Lower leg skin (tissue), 3 donors: Measurements from ENCODE around the gene CAB39.

Source experiments
- CTCF ChIP-seq, 3 donors: fragments of 450-650 bp; IDR thresholded peaks; one replicate each; pipeline ENCODE4 v1.5.1; 2016; ENCODE audit warnings: antibody characterized with exemption in 3 of 3, mild to moderate bottlenecking in 3 of 3, moderate library complexity in 2 of 3
- POLR2A ChIP-seq, 2 donors: fragments of 450-650 bp; IDR thresholded peaks; one replicate each; pipeline ENCODE4 v1.6.1; 2016 to 2017; ENCODE audit warnings: antibody characterized with exemption in 2 of 2, mild to moderate bottlenecking in 1 of 2, moderate library complexity in 1 of 2

DNA sequence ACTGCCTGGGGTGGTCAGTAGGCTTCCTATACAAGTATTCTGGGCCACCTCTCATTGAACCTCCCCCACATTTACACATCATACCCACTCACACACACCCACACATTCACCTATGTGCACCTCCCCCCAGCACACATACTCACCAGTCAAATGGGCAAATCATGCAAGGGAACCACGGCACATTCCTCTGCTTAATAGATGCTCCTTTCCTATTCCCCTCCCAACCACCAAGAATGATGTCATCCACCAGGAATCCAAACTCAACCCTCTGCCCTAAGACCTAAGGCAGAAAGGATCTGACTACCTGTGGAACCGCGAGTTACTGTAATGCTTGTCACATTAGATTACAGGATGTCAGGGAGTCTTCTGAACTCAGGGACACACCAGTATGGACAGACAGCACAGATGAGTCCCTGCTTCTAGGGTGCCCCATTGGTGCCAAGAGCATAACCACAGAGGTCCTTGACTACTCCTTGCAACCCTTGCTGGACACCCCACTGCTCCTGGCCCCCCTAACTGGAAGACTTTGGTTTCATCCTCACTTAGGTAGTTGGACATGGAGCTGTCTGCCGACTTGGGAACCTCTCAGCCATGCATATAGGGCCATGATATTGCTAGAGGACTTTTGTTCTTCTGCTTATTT is 21.5 kb upstream of the CAB39 start:
- TF ChIP-seq CTCF (IDR thresholded peaks at IDR 0.05) (no peak), POLR2A (IDR thresholded peaks at IDR 0.05) (no peak)
